WTC11 (cell line): ENCODE results near the gene CPNE9. TPM values are rescaled to one million over a fixed set of nuclear protein-coding genes. Genes with fewer than 3 reads are reported as not detected.

Experiments used
- ATAC-seq: fragments of 200-7000 bp; cut with Tn5 transposase; 2 replicates; pipeline ENCODE4 v1.10.0; 2021; ENCODE audit warnings: mild to moderate bottlenecking, moderate library complexity
- CTCF ChIA-PET: fragments of 300-600 bp; sonication (Branson Sonifier 250); formaldehyde crosslinking; loops from one replicate; lab custom pipeline; 2021; ENCODE audit warnings: antibody characterized with exemption; lab: Charles Lee
- POLR2A ChIA-PET: fragments of 350-600 bp; sonication (Branson Sonifier 250); formaldehyde crosslinking; loops from one replicate; lab custom pipeline; 2021; ENCODE audit warnings: antibody characterized with exemption; lab: Charles Lee
- DNase-seq: peaks from one replicate; pipeline ENCODE4 v3.0.0; 2021; ENCODE audit warnings: low spot score
- H3K27ac Mint-ChIP-seq: 2 replicates; pipeline ENCODE4 v1.8.0; 2021; ENCODE audit warnings: mixed read lengths
- H3K27me3 Mint-ChIP-seq: 2 replicates; pipeline ENCODE4 v1.8.0; 2021; ENCODE audit warnings: low read depth, mild to moderate bottlenecking, moderate library complexity, mixed read lengths
- H3K36me3 Mint-ChIP-seq: 2 replicates; pipeline ENCODE4 v1.8.0; 2021; ENCODE audit warnings: mixed read lengths
- H3K4me1 Mint-ChIP-seq: 2 replicates; pipeline ENCODE4 v1.8.0; 2022; ENCODE audit warnings: mixed read lengths
- H3K4me3 Mint-ChIP-seq: 2 replicates; pipeline ENCODE4 v1.8.0; 2021; ENCODE audit warnings: mild to moderate bottlenecking, moderate library complexity, mixed read lengths
- H3K9me3 Mint-ChIP-seq: 2 replicates; pipeline ENCODE4 v1.8.0; 2021; ENCODE audit warnings: mixed read lengths
- CREM ChIP-seq: sonication (generic); formaldehyde crosslinking; IDR thresholded peaks from 2 replicates; pipeline ENCODE4 v1.8.1; 2022; ENCODE audit warnings: mild to moderate bottlenecking, missing genetic modification reagents, moderate library complexity
- FOXP1 ChIP-seq: sonication (generic); formaldehyde crosslinking; IDR thresholded peaks from 2 replicates; pipeline ENCODE4 v1.8.0; 2022; ENCODE audit warnings: missing genetic modification reagents, mild to moderate bottlenecking, moderate library complexity, borderline replicate concordance
- GTF2I ChIP-seq: fragments of 250-450 bp; sonication (Bioruptor Pico); conservative IDR thresholded peaks from 2 replicates; pipeline ENCODE4 v1.4.0; 2021; ENCODE audit warnings: mild to moderate bottlenecking
- HMGA2 ChIP-seq: fragments of 250-450 bp; sonication (Bioruptor Pico); IDR thresholded peaks from 2 replicates; pipeline ENCODE4 v1.4.0; 2021; ENCODE audit warnings: mild to moderate bottlenecking, moderate library complexity
- HMGXB4 ChIP-seq: sonication (generic); formaldehyde crosslinking; IDR thresholded peaks from 2 replicates; pipeline ENCODE4 v1.8.1; 2023; ENCODE audit warnings: mild to moderate bottlenecking, moderate library complexity, missing genetic modification reagents
- NR3C1 ChIP-seq: sonication (generic); formaldehyde crosslinking; conservative IDR thresholded peaks from 2 replicates; pipeline ENCODE4 v1.8.1; 2023; ENCODE audit warnings: low read depth, mild to moderate bottlenecking, missing genetic modification reagents
- PRRX2 ChIP-seq: fragments of 250-450 bp; sonication (Bioruptor Pico); IDR thresholded peaks from 2 replicates; pipeline ENCODE4 v1.8.0; 2021; ENCODE audit warnings: mild to moderate bottlenecking
- SMAD3 ChIP-seq: sonication (generic); formaldehyde crosslinking; IDR thresholded peaks from 2 replicates; pipeline ENCODE4 v1.8.0; 2022; ENCODE audit warnings: missing genetic modification reagents, mild to moderate bottlenecking, borderline replicate concordance
- TCF7 ChIP-seq: sonication (generic); formaldehyde crosslinking; IDR thresholded peaks from 2 replicates; pipeline ENCODE4 v1.8.0; 2022; ENCODE audit warnings: mild to moderate bottlenecking, low read depth, missing genetic modification reagents, moderate library complexity
- USF2 ChIP-seq: sonication (generic); formaldehyde crosslinking; IDR thresholded peaks from 2 replicates; pipeline ENCODE4 v1.8.1; 2023; ENCODE audit warnings: mild to moderate bottlenecking, missing genetic modification reagents, moderate library complexity
- ZMAT4 ChIP-seq: fragments of 250-450 bp; sonication (Bioruptor Pico); IDR thresholded peaks from 2 replicates; pipeline ENCODE4 v1.9.0; 2021; ENCODE audit warnings: mild to moderate bottlenecking
- ZNF232 ChIP-seq: sonication (generic); formaldehyde crosslinking; IDR thresholded peaks from 2 replicates; pipeline ENCODE4 v1.8.0; 2022; ENCODE audit warnings: mild to moderate bottlenecking, missing genetic modification reagents
- total RNA-seq: library from RNA; stranded (reverse); gene quantifications from 3 replicates; pipeline ENCODE4 v1.2.3, GENCODE V29; 2021
- TF ChIP-seq, protein P1 (sequence below): sonication (generic); formaldehyde crosslinking; IDR thresholded peaks from 2 replicates; pipeline ENCODE4 v1.8.1; 2022; ENCODE audit warnings: low read depth, missing genetic modification reagents, borderline replicate concordance
- TF ChIP-seq, protein P2 (sequence below): sonication (generic); formaldehyde crosslinking; IDR thresholded peaks from 2 replicates; pipeline ENCODE4 v1.8.1; 2023; ENCODE audit warnings: mild to moderate bottlenecking, missing genetic modification reagents
- TF ChIP-seq, protein P3 (sequence below): sonication (generic); formaldehyde crosslinking; IDR thresholded peaks from 2 replicates; pipeline ENCODE4 v1.8.0; 2022; ENCODE audit warnings: missing genetic modification reagents
- TF ChIP-seq, protein P4 (sequence below): sonication (generic); formaldehyde crosslinking; IDR thresholded peaks from 2 replicates; pipeline ENCODE4 v1.8.0; 2022; ENCODE audit warnings: mild to moderate bottlenecking, missing genetic modification reagents

CPNE9 gene
- total RNA-seq, 1 experiment from 2014 or later, result 3.2 TPM

DNA sequence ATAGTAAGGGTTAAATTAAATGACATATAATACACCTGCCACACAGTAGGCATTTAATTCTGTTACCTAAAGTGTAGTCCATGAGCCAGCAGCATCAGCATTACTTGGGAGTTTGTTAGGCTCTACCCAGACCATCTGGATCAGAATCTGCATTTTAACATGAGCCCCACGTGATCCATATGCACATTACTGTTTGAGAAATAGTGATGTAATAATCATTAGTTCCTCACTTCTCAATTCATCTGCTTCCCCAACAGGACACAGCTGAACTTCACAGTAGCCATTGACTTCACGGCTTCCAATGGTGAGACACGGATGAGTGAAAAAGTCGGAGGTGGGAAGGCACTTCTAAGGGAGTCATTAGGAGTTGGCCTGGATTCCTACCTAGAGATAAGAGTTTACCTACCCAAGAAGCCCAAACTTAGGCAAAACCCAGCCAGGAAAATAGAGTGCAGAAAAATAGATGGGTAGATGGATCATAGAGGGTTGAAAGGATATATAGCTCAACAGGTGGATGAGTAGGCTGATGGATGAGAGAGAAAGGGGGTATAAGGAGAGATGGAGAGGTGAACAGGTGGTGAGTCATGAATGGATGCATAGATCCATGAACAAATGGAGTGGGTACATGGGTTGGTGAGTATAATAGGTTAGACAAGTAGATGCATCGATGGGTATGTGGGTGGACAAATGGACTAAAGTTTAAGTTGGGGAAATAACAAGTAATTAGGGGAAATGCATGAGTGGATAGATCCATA is 13.3 kb downstream of the CPNE9 start:
- POLR2A ChIA-PET, result no interaction called here
- H3K36me3 Mint-ChIP-seq, result no peaks in the 10 kb centered on the region
- TF ChIP-seq, protein P1, sequence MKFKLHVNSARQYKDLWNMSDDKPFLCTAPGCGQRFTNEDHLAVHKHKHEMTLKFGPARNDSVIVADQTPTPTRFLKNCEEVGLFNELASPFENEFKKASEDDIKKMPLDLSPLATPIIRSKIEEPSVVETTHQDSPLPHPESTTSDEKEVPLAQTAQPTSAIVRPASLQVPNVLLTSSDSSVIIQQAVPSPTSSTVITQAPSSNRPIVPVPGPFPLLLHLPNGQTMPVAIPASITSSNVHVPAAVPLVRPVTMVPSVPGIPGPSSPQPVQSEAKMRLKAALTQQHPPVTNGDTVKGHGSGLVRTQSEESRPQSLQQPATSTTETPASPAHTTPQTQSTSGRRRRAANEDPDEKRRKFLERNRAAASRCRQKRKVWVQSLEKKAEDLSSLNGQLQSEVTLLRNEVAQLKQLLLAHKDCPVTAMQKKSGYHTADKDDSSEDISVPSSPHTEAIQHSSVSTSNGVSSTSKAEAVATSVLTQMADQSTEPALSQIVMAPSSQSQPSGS, result no peak
- no peak for TF ChIP-seq SMAD3
- no peak for TF ChIP-seq GTF2I (CRISPR knock-in tag)
- no peak for TF ChIP-seq ZNF232 (CRISPR knock-in tag)
- TF ChIP-seq CREM (CRISPR knock-in tag), result no peak
- TF ChIP-seq HMGA2 (CRISPR knock-in tag), result no peak
- no peak for TF ChIP-seq ZMAT4 (CRISPR knock-in tag)
- TF ChIP-seq, protein P2, sequence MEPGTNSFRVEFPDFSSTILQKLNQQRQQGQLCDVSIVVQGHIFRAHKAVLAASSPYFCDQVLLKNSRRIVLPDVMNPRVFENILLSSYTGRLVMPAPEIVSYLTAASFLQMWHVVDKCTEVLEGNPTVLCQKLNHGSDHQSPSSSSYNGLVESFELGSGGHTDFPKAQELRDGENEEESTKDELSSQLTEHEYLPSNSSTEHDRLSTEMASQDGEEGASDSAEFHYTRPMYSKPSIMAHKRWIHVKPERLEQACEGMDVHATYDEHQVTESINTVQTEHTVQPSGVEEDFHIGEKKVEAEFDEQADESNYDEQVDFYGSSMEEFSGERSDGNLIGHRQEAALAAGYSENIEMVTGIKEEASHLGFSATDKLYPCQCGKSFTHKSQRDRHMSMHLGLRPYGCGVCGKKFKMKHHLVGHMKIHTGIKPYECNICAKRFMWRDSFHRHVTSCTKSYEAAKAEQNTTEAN (CRISPR knock-in tag), result no peak
- TF ChIP-seq TCF7, result no peak
- TF ChIP-seq USF2 (CRISPR knock-in tag), result no peak
- TF ChIP-seq PRRX2, result no peak
- no peak for TF ChIP-seq HMGXB4 (CRISPR knock-in tag)
- peaks cover 5% of the 10 kb centered on the region; the same call in 1 of the 2 replicates for H3K4me1 Mint-ChIP-seq
- CTCF ChIA-PET, result interaction anchor here (5.1 kb wide), 1 partner anchor 11 kb away, joined by 60 read pairs; no protein-coding TSS in a partner anchor
- ATAC-seq (no peak), DNase-seq (no peak)
- no peak overlapping the region for H3K27ac Mint-ChIP-seq
- H3K4me3 Mint-ChIP-seq, result no peak overlapping the region
- peaks cover 21% of the 10 kb centered on the region for H3K27me3 Mint-ChIP-seq
- no peaks in the 10 kb centered on the region for H3K9me3 Mint-ChIP-seq

GRCh38 chr3:9717563-9717962 is 13.9 kb downstream of the CPNE9 start:
- no peak for DNase-seq
- peaks cover 5% of the 10 kb centered on the region; the same call in 1 of the 2 replicates for H3K4me1 Mint-ChIP-seq
- POLR2A ChIA-PET, result no interaction called here
- CTCF ChIA-PET, result interaction anchor here (1.5 to 5.1 kb wide), 2 partner anchors 10 to 214 kb away, joined by 5 to 60 read pairs; no protein-coding TSS in a partner anchor
- H3K9me3 Mint-ChIP-seq, result no peaks in the 10 kb centered on the region
- TF ChIP-seq FOXP1 (CRISPR knock-in tag), result no peak
- TF ChIP-seq, protein P3, sequence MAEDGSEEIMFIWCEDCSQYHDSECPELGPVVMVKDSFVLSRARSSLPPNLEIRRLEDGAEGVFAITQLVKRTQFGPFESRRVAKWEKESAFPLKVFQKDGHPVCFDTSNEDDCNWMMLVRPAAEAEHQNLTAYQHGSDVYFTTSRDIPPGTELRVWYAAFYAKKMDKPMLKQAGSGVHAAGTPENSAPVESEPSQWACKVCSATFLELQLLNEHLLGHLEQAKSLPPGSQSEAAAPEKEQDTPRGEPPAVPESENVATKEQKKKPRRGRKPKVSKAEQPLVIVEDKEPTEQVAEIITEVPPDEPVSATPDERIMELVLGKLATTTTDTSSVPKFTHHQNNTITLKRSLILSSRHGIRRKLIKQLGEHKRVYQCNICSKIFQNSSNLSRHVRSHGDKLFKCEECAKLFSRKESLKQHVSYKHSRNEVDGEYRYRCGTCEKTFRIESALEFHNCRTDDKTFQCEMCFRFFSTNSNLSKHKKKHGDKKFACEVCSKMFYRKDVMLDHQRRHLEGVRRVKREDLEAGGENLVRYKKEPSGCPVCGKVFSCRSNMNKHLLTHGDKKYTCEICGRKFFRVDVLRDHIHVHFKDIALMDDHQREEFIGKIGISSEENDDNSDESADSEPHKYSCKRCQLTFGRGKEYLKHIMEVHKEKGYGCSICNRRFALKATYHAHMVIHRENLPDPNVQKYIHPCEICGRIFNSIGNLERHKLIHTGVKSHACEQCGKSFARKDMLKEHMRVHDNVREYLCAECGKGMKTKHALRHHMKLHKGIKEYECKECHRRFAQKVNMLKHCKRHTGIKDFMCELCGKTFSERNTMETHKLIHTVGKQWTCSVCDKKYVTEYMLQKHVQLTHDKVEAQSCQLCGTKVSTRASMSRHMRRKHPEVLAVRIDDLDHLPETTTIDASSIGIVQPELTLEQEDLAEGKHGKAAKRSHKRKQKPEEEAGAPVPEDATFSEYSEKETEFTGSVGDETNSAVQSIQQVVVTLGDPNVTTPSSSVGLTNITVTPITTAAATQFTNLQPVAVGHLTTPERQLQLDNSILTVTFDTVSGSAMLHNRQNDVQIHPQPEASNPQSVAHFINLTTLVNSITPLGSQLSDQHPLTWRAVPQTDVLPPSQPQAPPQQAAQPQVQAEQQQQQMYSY (CRISPR knock-in tag), result no peak
- no peak for TF ChIP-seq NR3C1 (CRISPR knock-in tag)
- TF ChIP-seq, protein P4, sequence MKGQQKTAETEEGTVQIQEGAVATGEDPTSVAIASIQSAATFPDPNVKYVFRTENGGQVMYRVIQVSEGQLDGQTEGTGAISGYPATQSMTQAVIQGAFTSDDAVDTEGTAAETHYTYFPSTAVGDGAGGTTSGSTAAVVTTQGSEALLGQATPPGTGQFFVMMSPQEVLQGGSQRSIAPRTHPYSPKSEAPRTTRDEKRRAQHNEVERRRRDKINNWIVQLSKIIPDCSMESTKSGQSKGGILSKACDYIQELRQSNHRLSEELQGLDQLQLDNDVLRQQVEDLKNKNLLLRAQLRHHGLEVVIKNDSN (CRISPR knock-in tag), result no peak
- TF ChIP-seq TCF7, result no peak
- TF ChIP-seq HMGA2 (CRISPR knock-in tag), result no peak
- ATAC-seq, result no peak
- H3K4me3 Mint-ChIP-seq, result no peak overlapping the region
- H3K36me3 Mint-ChIP-seq, result no peaks in the 10 kb centered on the region
- H3K27me3 Mint-ChIP-seq, result peaks cover 17% of the 10 kb centered on the region
- no peak overlapping the region for H3K27ac Mint-ChIP-seq
